ENCODE results near the gene S100P. TPM values are rescaled to one million over a fixed set of nuclear protein-coding genes. Genes with fewer than 3 reads are reported as not detected.

Gene S100P
- total RNA-seq, 4 donors from 2014 or later: 1.5 to 3.3 TPM; not detected in 2

- no peaks in the 10 kb centered on the region for H3K9me3 ChIP-seq
- peaks cover 0 to 12% (median 0%) of the 10 kb centered on the region in 3 donors for H3K36me3 ChIP-seq
- no peak for DNase-seq
- no peak overlapping the region for H3K4me3 ChIP-seq
- peaks cover 0 to 34% (median 11%) of the 10 kb centered on the region in 4 donors for H3K4me1 ChIP-seq
- H3K27ac ChIP-seq: no peak overlapping the region
- TF ChIP-seq POLR2A (IDR thresholded peaks at IDR 0.05): peak in 1 of 2 donors; percentile 3
- no peak for TF ChIP-seq CTCF (IDR thresholded peaks at IDR 0.05)
- no peaks in the 10 kb centered on the region for H3K27me3 ChIP-seq
Observed at GRCh38 chr4:6705646-6706045, 12.0 kb downstream of the S100P start.

GRCh38 chr4:6706173-6706572, 12.5 kb downstream of the S100P start:
- no peaks in the 10 kb centered on the region for H3K9me3 ChIP-seq
- TF ChIP-seq POLR2A (IDR thresholded peaks at IDR 0.05) (no peak), CTCF (IDR thresholded peaks at IDR 0.05) (no peak)
- H3K27me3 ChIP-seq: no peaks in the 10 kb centered on the region
- H3K4me3 ChIP-seq: no peak overlapping the region
- peaks cover 0 to 10% (median 0%) of the 10 kb centered on the region in 3 donors for H3K36me3 ChIP-seq
- H3K4me1 ChIP-seq: peaks cover 0 to 35% (median 11%) of the 10 kb centered on the region in 4 donors
- no peak for DNase-seq
- H3K27ac ChIP-seq: no peak overlapping the region

GRCh38 chr4:6709230-6710114, 15.8 kb downstream of the S100P start, which contains the start of gene MRFAP1L1:
Gene MRFAP1L1 (minus strand): TSS chr4:6709865. CDS start chr4:6709629, 236 bp downstream.
- peak; percentile 95 to 99 (median 98) for DNase-seq
- peaks cover 0 to 35% (median 11%) of the 10 kb centered on the region in 4 donors for H3K4me1 ChIP-seq
- TF ChIP-seq POLR2A (IDR thresholded peaks at IDR 0.05): peak in 1 of 2 donors; percentile 42
- TF ChIP-seq CTCF (IDR thresholded peaks at IDR 0.05): peak in 2 of 6 experiments; percentile 8 to 11

GRCh38 chr4:6710282-6710681, 16.6 kb downstream of the S100P start:
- TF ChIP-seq CTCF (IDR thresholded peaks at IDR 0.05) (no peak), POLR2A (IDR thresholded peaks at IDR 0.05) (no peak)
- H3K4me1 ChIP-seq: peaks cover 0 to 35% (median 11%) of the 10 kb centered on the region in 4 donors
- peak in 1 of 3 donors; percentile 43 for DNase-seq
- peak overlapping the region; percentile 65 to 78 (median 75) for H3K4me3 ChIP-seq
- H3K27ac ChIP-seq: peak overlapping the region; percentile 77 to 90 (median 84)
- no peaks in the 10 kb centered on the region for H3K27me3 ChIP-seq
- H3K9me3 ChIP-seq: no peaks in the 10 kb centered on the region
- no peaks in the 10 kb centered on the region for H3K36me3 ChIP-seq

More at GRCh38 chr4:6709230-6710114, 15.8 kb downstream of the S100P start, which contains the start of gene MRFAP1L1:
- Histone ChIP-seq H3K9me3 (no peaks in the 10 kb centered on the region), H3K36me3 (no peaks in the 10 kb centered on the region), H3K27me3 (no peaks in the 10 kb centered on the region), H3K4me3 (peak within 1 kb of the TSS; percentile 65 to 78 (median 75)), H3K27ac (peak within 1 kb of the TSS; percentile 77 to 90 (median 84))

GRCh38 chr4:6710996-6711395, 17.3 kb downstream of the S100P start:
- H3K36me3 ChIP-seq: no peaks in the 10 kb centered on the region
- no peak overlapping the region for H3K4me3 ChIP-seq
- H3K4me1 ChIP-seq: peaks cover 0 to 31% (median 11%) of the 10 kb centered on the region in 4 donors
- no peaks in the 10 kb centered on the region for H3K27me3 ChIP-seq
- no peak overlapping the region for H3K27ac ChIP-seq
- H3K9me3 ChIP-seq: no peaks in the 10 kb centered on the region
- DNase-seq: no peak
- TF ChIP-seq CTCF (IDR thresholded peaks at IDR 0.05): no peak
- no peak for TF ChIP-seq POLR2A (IDR thresholded peaks at IDR 0.05)
